GM19240 (cell line): Measurements from ENCODE around the gene ARFGAP3.
"Not testable (repeated sequence)": the region's sequence is repeated elsewhere in the genome, so short reads cannot be mapped to it uniquely, and the experiment has no call there.

Experiments
- DNase-seq: peaks from one replicate; pipeline ENCODE4 v3.0.0; 2011; ENCODE audit warnings: low spot score; ENCODE audit not compliant: insufficient read length

The ARFGAP3 gene

GRCh38 chr22:42769574-42770447 is 87.3 kb downstream of the ARFGAP3 start:
- peak; percentile 63 for DNase-seq

- no peak for DNase-seq
Measured at GRCh38 chr22:42769238-42769573, 87.9 kb downstream of the ARFGAP3 start.

- DNase-seq = no peak
Measured at GRCh38 chr22:42768385-42769035, 88.6 kb downstream of the ARFGAP3 start.

- DNase-seq = no peak
Measured at GRCh38 chr22:42766860-42767259, 90.2 kb downstream of the ARFGAP3 start.

GRCh38 chr22:42764895-42765363 is 92.1 kb downstream of the ARFGAP3 start:
- DNase-seq = no peak

GRCh38 chr22:42763965-42764480 is 93.0 kb downstream of the ARFGAP3 start:
- DNase-seq = no peak

- no peak for DNase-seq
Measured at GRCh38 chr22:42760806-42761565, 96.1 kb downstream of the ARFGAP3 start.

GRCh38 chr22:42758931-42759629 is 98.0 kb downstream of the ARFGAP3 start:
- no peak for DNase-seq

GRCh38 chr22:42755553-42755952 is 101.5 kb downstream of the ARFGAP3 start:
- DNase-seq = not testable (repeated sequence)

- DNase-seq = not testable (repeated sequence)
Measured at GRCh38 chr22:42755121-42755520, 102.0 kb downstream of the ARFGAP3 start.

GRCh38 chr22:42754658-42755057 is 102.4 kb downstream of the ARFGAP3 start:
- no peak for DNase-seq

GRCh38 chr22:42752912-42753311 is 104.2 kb downstream of the ARFGAP3 start:
- no peak for DNase-seq

- DNase-seq = no peak
Measured at GRCh38 chr22:42752230-42752746, 104.8 kb downstream of the ARFGAP3 start.

GRCh38 chr22:42750421-42750820 is 106.7 kb downstream of the ARFGAP3 start:
- not testable (repeated sequence) for DNase-seq

- no peak for DNase-seq
Measured at GRCh38 chr22:42747701-42748513, 109.2 kb downstream of the ARFGAP3 start.
